Heart left ventricle (tissue), 16 donors: Measurements from ENCODE around the gene TMEM106C. TPM values are rescaled to one million over a fixed set of nuclear protein-coding genes. Genes with fewer than 3 reads are reported as not detected.
A peak's percentile ranks its signal among the peaks of the same experiment; 100 is the strongest.

Experiments used
- ATAC-seq, 4 donors: fragments of 200-7000 bp; cut with Tn5 transposase; one replicate each; pipeline ENCODE4 v1.9.1; 2020 to 2022; ENCODE audit warnings: moderate library complexity in 4 of 4, mild to moderate bottlenecking in 3 of 4, moderate number of reproducible peaks in 1 of 4
- DNase-seq, 5 donors: peaks; one replicate each; pipeline ENCODE4 v3.0.0-alpha.2; 2020
- H3K27ac ChIP-seq, 12 donors: fragments of 200-600 bp; sonication (generic) in 4 of 12; one replicate each; pipeline versions ENCODE4 v1.5.0 to v1.8.0; 2016 to 2022; ENCODE audit warnings: mild to moderate bottlenecking in 2 of 12
- H3K27me3 ChIP-seq, 9 donors: fragments of 200-600 bp; sonication (generic) in 2 of 9; one replicate each; pipeline versions ENCODE4 v1.5.1 to v1.8.0; 2016 to 2022; ENCODE audit warnings: mild to moderate bottlenecking in 3 of 9
- H3K36me3 ChIP-seq, 9 donors: fragments of 200-600 bp; sonication (generic) in 2 of 9; one replicate each; pipeline versions ENCODE4 v1.5.0 to v1.8.0; 2018 to 2022; ENCODE audit warnings: mild to moderate bottlenecking in 2 of 9
- H3K4me1 ChIP-seq, 12 donors: fragments of 200-600 bp; sonication (generic) in 4 of 12; one replicate each; pipeline versions ENCODE4 v1.5.0 to v1.8.0; 2016 to 2022; ENCODE audit warnings: mild to moderate bottlenecking in 3 of 12
- H3K4me3 ChIP-seq, 12 donors: fragments of 200-600 bp; sonication (generic) in 4 of 12; one replicate each; pipeline versions ENCODE4 v1.5.0 to v1.8.0; 2017 to 2022; ENCODE audit warnings: mild to moderate bottlenecking in 9 of 12, moderate library complexity in 4 of 12
- H3K9me3 ChIP-seq, 12 donors: fragments of 200-600 bp; sonication (generic) in 4 of 12; one replicate each; pipeline versions ENCODE4 v1.5.0 to v1.8.0; 2016 to 2022; ENCODE audit warnings: mild to moderate bottlenecking in 1 of 12
- POLR2A ChIP-seq, 2 donors: fragments of 450-650 bp; IDR thresholded peaks; one replicate each; pipeline ENCODE4 v1.6.1; 2017; ENCODE audit warnings: antibody characterized with exemption in 2 of 2, mild to moderate bottlenecking in 2 of 2, moderate library complexity in 2 of 2
- WGBS, 4 donors: extraction: QIAGEN DNeasy Blood & Tissue Kit in 2 of 4; methylation state at CpG; one replicate each; pipeline versions ENCODE4 v1.1.5 to v1.1.7; 2013 to 2018; 5-methylcytosine and 5-hydroxymethylcytosine counted together
- intact Hi-C, 10 donors: fragments of 100-400 bp; cut with DNase I; formaldehyde crosslinking; loops; one replicate each; pipeline versions ENCODE4 v1.11.1 to v1.14.2; 2022
- long read RNA-seq, 3 donors: library from polyadenylated mRNA; unstranded; transcript quantifications; one replicate each; pipeline ENCODE4 v2.0.0, GENCODE V29; 2020 to 2021
- polyA plus RNA-seq, 2 donors: library from polyadenylated mRNA; stranded (reverse); fragments of 200-250 nt; gene quantifications; one replicate each; pipeline ENCODE4 v1.2.3, GENCODE V29; 2013
- total RNA-seq, 9 donors: library from RNA; depleted of rRNA in 2 of 9; stranded (reverse); fragments of >200 nt in 2 of 9; fragmentation: NEBNext Ultra II Directional in 3 of 9; extraction: Animal tissue kit (Norgen Biotek cat#: 25700) in 3 of 9; gene quantifications; one replicate each; pipeline versions ENCODE4 v1.1.0 to v1.2.4, GENCODE V29; 2016 to 2023
- TF ChIP-seq, protein P1 (sequence below), 12 donors: fragments of 200-600 bp; sonication (generic) in 4 of 12; IDR thresholded peaks; one replicate each; pipeline versions ENCODE4 v1.5.0 to v1.8.0; 2018 to 2022; ENCODE audit warnings: antibody characterized with exemption in 12 of 12, mild to moderate bottlenecking in 5 of 12
- donor health status: ischemic (EF 13 %, LVEDD 7.1; RV severe dilation, severe dysfunction).
- donor health status: healthy with polysubstance abuse.
- donor health status: DM: no; HTN: yes; CAD: no.
- donor health status: DM: no; HTN: no; CAD: no.
- donor health status: ischemic (EF 25% LVEDD 6.9; RV normal size, moderate dysfunction).
- donor health status: ischemic (EF 25% LVEDD 5.7; RV mildly dilated, moderate dysfunction).
- donor health status: healthy.
- donor health status: DM: yes; HTN: yes; CAD: no.
- donor health status: ischemic (EF 35%, LVEDD 5.7; RV mildly dilated, moderate dysfunction).
- donor health status: nonischemic (EF 11% LVEDD 7.7; RV severe dilation, severe dysfunction).
- donor health status: DM: yes; HTN: yes; CAD: no.
- donor health status: PGD.
- donor health status: ischemic (EF 29% LVEDD 5.4; RV normal size, mild dysfunction).
- donor health status: nonischemic (EF 23%, LVEDD 6.1; RV moderate dilation, normal function).

TMEM106C gene, protein sequence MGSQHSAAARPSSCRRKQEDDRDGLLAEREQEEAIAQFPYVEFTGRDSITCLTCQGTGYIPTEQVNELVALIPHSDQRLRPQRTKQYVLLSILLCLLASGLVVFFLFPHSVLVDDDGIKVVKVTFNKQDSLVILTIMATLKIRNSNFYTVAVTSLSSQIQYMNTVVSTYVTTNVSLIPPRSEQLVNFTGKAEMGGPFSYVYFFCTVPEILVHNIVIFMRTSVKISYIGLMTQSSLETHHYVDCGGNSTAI
- 10 to 100 TPM; 39.3 to 66.6 (median 50.0) TPM for total RNA-seq
- 10 to 100 TPM; 23.0 to 63.9 TPM for polyA plus RNA-seq
- long read RNA-seq, donor 1, transcript TMEM106C-201 (8 exons, 1,394 nt) = major isoform, 28 of 53 reads
- long read RNA-seq, donor 1, transcript TMEM106C-220 (8 exons, 810 nt) = minor isoform, 12 of 53 reads
- long read RNA-seq, donor 1, partial matches to known transcripts = 3 of 53 reads
- long read RNA-seq, donor 1, other reads (novel, unspliced or antisense) = 4 of 53 reads
- long read RNA-seq, donor 2, transcript TMEM106C-201 (8 exons, 1,394 nt) = major isoform, 88 of 162 reads
- long read RNA-seq, donor 2, transcript TMEM106C-220 (8 exons, 810 nt) = minor isoform, 51 of 162 reads
- long read RNA-seq, donor 2, partial matches to known transcripts = 11 of 162 reads
- long read RNA-seq, donor 2, other reads (novel, unspliced or antisense) = 7 of 162 reads
- long read RNA-seq, donor 3, transcript TMEM106C-201 (8 exons, 1,394 nt) = minor isoform, 11 of 32 reads
- long read RNA-seq, donor 3, transcript TMEM106C-220 (8 exons, 810 nt) = major isoform, 15 of 32 reads
- long read RNA-seq, donor 3, partial matches to known transcripts = 2 of 32 reads
- long read RNA-seq, donor 3, other reads (novel, unspliced or antisense) = 2 of 32 reads

DNA sequence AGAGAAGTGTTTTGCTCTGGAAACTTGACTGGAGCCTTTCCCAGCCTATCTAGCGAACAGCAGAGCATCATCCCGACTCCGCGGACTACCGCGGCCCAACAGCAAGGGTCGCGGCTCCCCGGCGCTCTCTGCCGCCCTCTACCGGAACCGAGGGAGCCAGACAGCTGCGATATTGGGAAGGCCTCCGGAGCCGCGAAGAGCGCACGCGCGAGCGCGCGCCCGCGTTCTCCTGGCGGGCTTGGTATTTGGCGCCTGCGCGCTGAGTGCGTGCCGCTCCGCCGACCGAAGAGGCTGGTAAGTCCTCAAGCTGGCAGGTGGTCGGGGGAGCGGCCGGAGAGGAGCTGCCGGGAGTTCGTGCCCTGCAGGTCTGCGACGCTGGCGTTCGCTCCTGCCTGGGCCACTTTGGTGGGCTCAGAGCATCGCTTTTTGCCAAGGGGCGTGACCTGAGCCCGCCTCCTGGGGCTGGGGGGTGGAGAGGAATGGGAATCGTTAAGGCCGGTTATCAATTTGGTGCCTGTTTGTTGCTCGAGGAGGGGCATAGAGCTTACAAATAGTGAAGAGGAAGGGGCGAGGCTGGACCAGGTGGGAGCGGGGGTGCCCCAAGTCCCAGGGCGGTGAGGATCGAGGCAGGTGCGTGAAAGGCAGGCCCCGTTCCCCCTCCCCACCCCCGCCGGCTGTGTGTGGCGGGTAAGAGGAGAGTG, at the start of gene TMEM106C:
Gene TMEM106C (plus strand): TSS at position 257 of the 701 bp plus-strand sequence. CDS start 641 bp downstream, outside the sequence.
- H3K27me3 ChIP-seq = no peaks in the 10 kb centered on the region
- peaks cover 0 to 25% (median 8%) of the 10 kb centered on the region in 9 donors for H3K36me3 ChIP-seq
- peaks cover 0 to 45% (median 18%) of the 10 kb centered on the region in 12 donors for H3K4me1 ChIP-seq
- intact Hi-C loops = loop anchor here in 7 of 10 donors (5.0 to 10.0 kb wide), 7 partner anchors 39 to 249 kb away; partner anchors contain the start of genes ASB8 (in 2 of the 7), COL2A1 (in 2 of the 7) and CCDC184 (in 1 of the 7)
- DNase-seq (peak; percentile 89 to 97 (median 92)), ATAC-seq (peak; percentile 88 to 97 (median 95))
- TF ChIP-seq, protein P1, sequence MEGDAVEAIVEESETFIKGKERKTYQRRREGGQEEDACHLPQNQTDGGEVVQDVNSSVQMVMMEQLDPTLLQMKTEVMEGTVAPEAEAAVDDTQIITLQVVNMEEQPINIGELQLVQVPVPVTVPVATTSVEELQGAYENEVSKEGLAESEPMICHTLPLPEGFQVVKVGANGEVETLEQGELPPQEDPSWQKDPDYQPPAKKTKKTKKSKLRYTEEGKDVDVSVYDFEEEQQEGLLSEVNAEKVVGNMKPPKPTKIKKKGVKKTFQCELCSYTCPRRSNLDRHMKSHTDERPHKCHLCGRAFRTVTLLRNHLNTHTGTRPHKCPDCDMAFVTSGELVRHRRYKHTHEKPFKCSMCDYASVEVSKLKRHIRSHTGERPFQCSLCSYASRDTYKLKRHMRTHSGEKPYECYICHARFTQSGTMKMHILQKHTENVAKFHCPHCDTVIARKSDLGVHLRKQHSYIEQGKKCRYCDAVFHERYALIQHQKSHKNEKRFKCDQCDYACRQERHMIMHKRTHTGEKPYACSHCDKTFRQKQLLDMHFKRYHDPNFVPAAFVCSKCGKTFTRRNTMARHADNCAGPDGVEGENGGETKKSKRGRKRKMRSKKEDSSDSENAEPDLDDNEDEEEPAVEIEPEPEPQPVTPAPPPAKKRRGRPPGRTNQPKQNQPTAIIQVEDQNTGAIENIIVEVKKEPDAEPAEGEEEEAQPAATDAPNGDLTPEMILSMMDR (IDR thresholded peaks at IDR 0.05) = peak; percentile 94 to 99 (median 98)
- no peak for TF ChIP-seq POLR2A (IDR thresholded peaks at IDR 0.05)
- H3K4me3 ChIP-seq = peak within 1 kb of the TSS; percentile 59 to 91 (median 82)
- H3K27ac ChIP-seq = peak within 1 kb of the TSS in 8 of 12 donors; percentile 14 to 73 (median 56)
- 0 to 1% (median 1%) methylated on average over 42 to 59 of the region's 59 CpGs for WGBS, 4 donors
- no peaks in the 10 kb centered on the region for H3K9me3 ChIP-seq

DNA sequence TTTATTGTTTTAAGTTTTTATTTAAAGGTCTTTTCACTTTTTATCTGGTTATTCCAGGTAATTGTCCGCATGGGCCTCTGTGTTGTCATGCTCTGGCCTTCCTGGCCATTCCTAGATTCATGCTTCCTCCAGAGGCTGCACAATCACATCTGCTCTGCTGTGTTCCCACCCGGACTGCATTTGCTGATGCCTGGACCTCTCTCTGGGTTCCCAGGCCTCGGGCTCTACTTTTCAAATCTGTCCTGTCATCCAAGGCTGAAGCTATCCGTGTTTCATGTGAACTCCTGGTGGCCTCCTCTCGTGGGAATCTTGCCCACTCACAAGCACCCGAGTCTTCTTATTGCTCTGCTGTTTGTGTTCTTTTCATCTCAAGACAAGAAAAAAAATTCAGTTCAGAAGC, 42.5 kb upstream of the TMEM106C start:
- no peaks in the 10 kb centered on the region for H3K36me3 ChIP-seq
- H3K4me3 ChIP-seq = no peak overlapping the region
- 57 to 73% (median 68%) methylated on average over 6 of the region's 6 CpGs for WGBS, 4 donors
- TF ChIP-seq, protein P1 (IDR thresholded peaks at IDR 0.05) = no peak
- TF ChIP-seq POLR2A (IDR thresholded peaks at IDR 0.05) = no peak
- intact Hi-C loops = no loop called here
- H3K27me3 ChIP-seq = peaks cover 0 to 8% (median 0%) of the 10 kb centered on the region in 9 donors
- DNase-seq (no peak), ATAC-seq (no peak)
- no peaks in the 10 kb centered on the region for H3K9me3 ChIP-seq
- H3K4me1 ChIP-seq = no peaks in the 10 kb centered on the region
- H3K27ac ChIP-seq = no peak overlapping the region

DNA sequence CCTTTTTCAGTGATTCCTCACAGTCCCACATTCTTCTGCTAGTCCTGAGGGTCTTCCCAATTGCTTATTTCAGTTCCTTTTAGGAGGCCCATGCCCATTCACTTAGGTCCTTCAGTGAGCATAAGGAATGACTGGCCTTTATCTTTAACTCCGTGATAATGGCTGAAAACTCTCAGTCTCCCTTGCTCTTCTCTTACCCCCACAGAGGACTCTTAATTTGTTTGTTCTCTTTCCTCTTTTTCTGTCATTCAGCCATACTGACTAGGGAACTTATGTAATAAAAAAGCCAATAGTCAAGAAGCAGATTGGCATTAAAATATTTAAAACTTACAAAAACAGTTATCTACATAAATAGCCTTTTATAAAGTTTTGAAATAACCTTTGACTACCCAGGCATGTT, 41.5 kb upstream of the TMEM106C start:
- Histone ChIP-seq H3K9me3 (no peaks in the 10 kb centered on the region), H3K4me3 (no peak overlapping the region), H3K27me3 (peaks cover 0 to 8% (median 0%) of the 10 kb centered on the region in 9 donors), H3K27ac (no peak overlapping the region), H3K36me3 (no peaks in the 10 kb centered on the region), H3K4me1 (no peaks in the 10 kb centered on the region)
- WGBS, 4 donors = 53 to 70% (median 65%) methylated on average over 1 of the region's 1 CpG
- no peak for ATAC-seq
- DNase-seq = no peak
- intact Hi-C loops = no loop called here
- no peak for TF ChIP-seq POLR2A (IDR thresholded peaks at IDR 0.05)

DNA sequence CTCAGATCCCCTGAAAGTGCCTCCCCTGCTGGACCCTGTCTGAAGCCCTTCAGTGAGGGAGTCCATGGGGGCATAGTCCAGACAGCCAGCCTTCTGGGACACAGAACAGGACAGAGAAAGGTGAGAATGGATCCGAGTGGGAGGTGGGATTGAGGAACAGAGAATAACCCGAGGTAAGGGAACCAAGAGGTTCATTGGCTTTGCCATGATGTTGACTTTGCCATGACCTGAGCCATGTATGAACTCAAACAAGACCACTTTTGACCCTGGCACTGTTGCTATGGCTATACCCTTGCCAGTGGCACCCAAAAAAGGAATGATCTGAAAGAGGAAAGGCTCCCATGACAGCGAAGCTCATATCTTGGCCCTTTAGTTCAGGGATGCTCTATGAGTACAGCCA, 36.0 kb upstream of the TMEM106C start:
- no peak overlapping the region for H3K27ac ChIP-seq
- TF ChIP-seq, protein P1 (IDR thresholded peaks at IDR 0.05) = no peak
- no peak for TF ChIP-seq POLR2A (IDR thresholded peaks at IDR 0.05)
- DNase-seq (no peak), ATAC-seq (no peak)
- peaks cover 0 to 8% (median 0%) of the 10 kb centered on the region in 9 donors for H3K27me3 ChIP-seq
- H3K4me3 ChIP-seq = no peak overlapping the region
- no peaks in the 10 kb centered on the region for H3K36me3 ChIP-seq
- no peaks in the 10 kb centered on the region for H3K9me3 ChIP-seq
- 86 to 89% (median 87%) methylated on average over 3 of the region's 3 CpGs for WGBS, 4 donors
- intact Hi-C loops = no loop called here
- no peaks in the 10 kb centered on the region for H3K4me1 ChIP-seq
